ENCODE measurements around the gene EIF3F.

GRCh38 chr11:8040261-8040920 lies 53.3 kb downstream of the EIF3F start:
- TF ChIP-seq SIN3A (IDR thresholded peaks at IDR 0.05; ENCODE audit: borderline replicate concordance, insufficient read depth, low read length) (no peak), TAF1 (IDR thresholded peaks at IDR 0.05; ENCODE audit: borderline replicate concordance, insufficient read depth, low read length) (no peak), POLR2AphosphoS5 (IDR thresholded peaks at IDR 0.05; ENCODE audit: low read depth, low read length) (no peak)

All from PFSK-1 (cell line).